K562 (cell line): ENCODE measurements around the gene STC2. TPM values are rescaled to one million over a fixed set of nuclear protein-coding genes. Genes with fewer than 3 reads are reported as not detected.

Source experiments
- CBFA2T2 ChIP-seq: fragments of 450-650 bp; conservative IDR thresholded peaks from 2 replicates; pipeline ENCODE4 v1.6.1; 2017; ENCODE audit warnings: mild to moderate bottlenecking
- CREB1 ChIP-seq, 2 experiments: sonication (generic) in 1 of 2; formaldehyde crosslinking in 1 of 2; IDR thresholded peaks; 2 replicates each; pipeline versions ENCODE4 v1.6.1 to v1.8.0; 2012 to 2022; ENCODE audit warnings: inconsistent platforms in 1 of 2, mild to moderate bottlenecking in 1 of 2, missing genetic modification reagents in 1 of 2, moderate library complexity in 1 of 2
- HDGF ChIP-seq: fragments of 450-650 bp; IDR thresholded peaks from 2 replicates; pipeline ENCODE4 v1.6.1; 2016
- HNRNPLL ChIP-seq: fragments of 200-400 bp; formaldehyde crosslinking; IDR thresholded peaks from 2 replicates; pipeline ENCODE4 v1.6.1; 2017; ENCODE audit warnings: low read length, low read depth, mild to moderate bottlenecking; ENCODE audit not compliant: poor library complexity, severe bottlenecking
- MIER1 ChIP-seq: fragments of 450-650 bp; IDR thresholded peaks from 2 replicates; pipeline ENCODE4 v1.6.1; 2016; ENCODE audit warnings: antibody characterized with exemption, mild to moderate bottlenecking, low read depth
- NEUROD1 ChIP-seq: fragments of 150-350 bp; IDR thresholded peaks from 2 replicates; pipeline ENCODE4 v1.6.1; 2014; ENCODE audit warnings: borderline replicate concordance, low read length, low read depth; ENCODE audit not compliant: partially characterized antibody
- RAD21 ChIP-seq, 2 experiments: fragments of 250-450 bp in 1 of 2; fragments of 450-650 bp in 1 of 2; sonication (Bioruptor Pico) in 1 of 2; formaldehyde crosslinking in 1 of 2; IDR thresholded peaks in 1 of 2; conservative IDR thresholded peaks in 1 of 2; 2 replicates each; pipeline versions ENCODE4 v1.4.0 to v1.8.0; 2020 to 2022; ENCODE audit warnings: mild to moderate bottlenecking in 2 of 2, moderate library complexity in 1 of 2
- RAD51 ChIP-seq: fragments of 450-650 bp; IDR thresholded peaks from 2 replicates; pipeline ENCODE4 v1.7.1; 2016; ENCODE audit warnings: low read depth, mild to moderate bottlenecking, borderline replicate concordance
- RBM14 ChIP-seq: fragments of 200-400 bp; formaldehyde crosslinking; IDR thresholded peaks from 2 replicates; pipeline ENCODE4 v1.6.1; 2018; ENCODE audit warnings: low read depth, mild to moderate bottlenecking, low read length, moderate library complexity, borderline replicate concordance; ENCODE audit not compliant: insufficient read depth
- ZNF76 ChIP-seq: fragments of 250-450 bp; sonication (Bioruptor Pico); IDR thresholded peaks from 2 replicates; pipeline ENCODE4 v1.4.0; 2020; ENCODE audit warnings: mild to moderate bottlenecking, moderate library complexity, borderline replicate concordance
- polyA plus RNA-seq, 8 experiments: library from polyadenylated mRNA; depleted of rRNA in 4 of 8; stranded (reverse) in 5 of 8; unstranded in 3 of 8; fragments of >200 nt; fragmentation: Nextera tagmentation in 2 of 8; fragmentation: Illumina TruSeq in 1 of 8; extraction: Ambion mirVana in 2 of 8; extraction: Trizol in 1 of 8; gene quantifications; 2 replicates each; pipeline versions ENCODE4 v1.2.1 to v1.2.3, GENCODE V29; 2011 to 2014; ENCODE audit warnings: inconsistent platforms in 1 of 8, missing spikeins in 1 of 8
- total RNA-seq, 7 experiments: library from RNA; depleted of rRNA in 6 of 7; stranded (reverse); fragments of >200 nt in 6 of 7; fragmentation: Illumina TruSeq in 2 of 7; extraction: Trizol in 2 of 7; gene quantifications; 2 replicates each; pipeline versions ENCODE4 v1.2.1 to v1.2.3, GENCODE V29; 2011 to 2021; ENCODE audit warnings: low replicate concordance in 1 of 7
- TF ChIP-seq, protein P1 (sequence below): fragments of 450-650 bp; IDR thresholded peaks from 2 replicates; pipeline ENCODE4 v1.6.1; 2016; ENCODE audit warnings: low read depth
- TF ChIP-seq, protein P2 (sequence below), 2 experiments: fragments of 200-800 bp in 1 of 2; sonication (Bioruptor generic) in 1 of 2; sonication (generic) in 1 of 2; formaldehyde crosslinking in 1 of 2; IDR thresholded peaks in 1 of 2; conservative IDR thresholded peaks in 1 of 2; 2 replicates each; pipeline versions ENCODE4 v1.5.0 to v1.6.1; 2016 to 2020; ENCODE audit warnings: missing compliant biosample characterization in 1 of 2, missing genetic modification characterization in 1 of 2, missing genetic modification reagents in 1 of 2
- TF ChIP-seq, protein P3 (sequence below): fragments of 250-450 bp; sonication (Bioruptor Pico); IDR thresholded peaks from 2 replicates; pipeline ENCODE4 v1.5.0; 2020; ENCODE audit warnings: mild to moderate bottlenecking

STC2 gene
- total and polyA plus RNA-seq, 9 of the 15 experiments (the other 6 are each of a cell fraction or from before 2014, with no cell fraction given): 0.62 to 31.7 (median 7.4) TPM

DNA sequence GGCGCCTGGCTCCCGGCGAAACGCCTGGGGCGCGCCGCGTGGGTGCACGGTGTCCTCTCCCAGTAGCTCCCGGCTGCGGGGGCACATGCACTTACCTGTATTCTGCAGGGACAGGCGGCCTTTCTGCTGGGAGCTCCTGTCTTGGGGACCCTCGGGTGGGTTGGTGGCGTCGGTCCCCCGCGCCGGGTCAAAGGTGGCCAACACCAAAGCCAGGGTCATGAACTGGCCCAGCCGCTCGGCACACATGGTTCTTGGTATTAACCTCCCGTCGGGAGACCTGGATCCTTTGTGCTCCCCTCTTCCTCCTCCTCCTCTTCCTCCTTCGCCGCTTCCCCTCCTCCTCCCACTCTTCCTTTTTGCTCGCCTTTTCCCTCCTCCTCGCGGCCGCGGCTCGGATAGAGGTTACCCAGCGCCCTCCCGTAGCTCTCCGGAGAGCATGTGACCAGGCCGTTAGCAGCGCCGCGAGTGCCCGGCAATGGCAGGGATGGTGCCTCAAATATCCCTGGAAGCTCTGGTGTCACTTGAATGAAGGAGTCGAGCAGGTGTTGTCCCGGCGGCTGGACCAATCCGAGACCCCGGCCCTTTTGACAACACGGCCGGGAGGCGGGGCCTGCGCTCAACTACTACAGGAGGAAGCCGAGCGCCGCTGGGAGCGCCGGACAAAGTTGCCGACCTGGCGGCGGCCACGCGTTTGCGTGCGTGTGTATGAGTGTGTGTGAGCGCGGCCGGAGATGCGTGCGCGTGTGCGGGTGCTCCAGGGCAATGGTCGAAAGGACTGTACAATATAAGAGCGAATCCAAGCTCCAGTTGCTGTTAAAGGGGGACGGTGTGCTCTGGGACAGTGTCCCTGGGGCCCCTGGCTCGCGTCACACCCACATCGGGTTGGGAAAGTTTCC is at the start of gene STC2 (continued):
- no peak for TF ChIP-seq RAD21 (CRISPR knock-in tag; conservative IDR thresholded peaks at IDR 0.05 in 1 of 2, IDR thresholded peaks at IDR 0.05 in 1 of 2)
- no peak for TF ChIP-seq ZNF76 (CRISPR knock-in tag)
- TF ChIP-seq RBM14: no peak
- no peak for TF ChIP-seq CREB1 (IDR thresholded peaks at IDR 0.05)
- TF ChIP-seq CREB1 (CRISPR knock-in tag; IDR thresholded peaks at IDR 0.05): peak; percentile 50; the same call in 1 of the 2 replicates
- TF ChIP-seq, protein P1, sequence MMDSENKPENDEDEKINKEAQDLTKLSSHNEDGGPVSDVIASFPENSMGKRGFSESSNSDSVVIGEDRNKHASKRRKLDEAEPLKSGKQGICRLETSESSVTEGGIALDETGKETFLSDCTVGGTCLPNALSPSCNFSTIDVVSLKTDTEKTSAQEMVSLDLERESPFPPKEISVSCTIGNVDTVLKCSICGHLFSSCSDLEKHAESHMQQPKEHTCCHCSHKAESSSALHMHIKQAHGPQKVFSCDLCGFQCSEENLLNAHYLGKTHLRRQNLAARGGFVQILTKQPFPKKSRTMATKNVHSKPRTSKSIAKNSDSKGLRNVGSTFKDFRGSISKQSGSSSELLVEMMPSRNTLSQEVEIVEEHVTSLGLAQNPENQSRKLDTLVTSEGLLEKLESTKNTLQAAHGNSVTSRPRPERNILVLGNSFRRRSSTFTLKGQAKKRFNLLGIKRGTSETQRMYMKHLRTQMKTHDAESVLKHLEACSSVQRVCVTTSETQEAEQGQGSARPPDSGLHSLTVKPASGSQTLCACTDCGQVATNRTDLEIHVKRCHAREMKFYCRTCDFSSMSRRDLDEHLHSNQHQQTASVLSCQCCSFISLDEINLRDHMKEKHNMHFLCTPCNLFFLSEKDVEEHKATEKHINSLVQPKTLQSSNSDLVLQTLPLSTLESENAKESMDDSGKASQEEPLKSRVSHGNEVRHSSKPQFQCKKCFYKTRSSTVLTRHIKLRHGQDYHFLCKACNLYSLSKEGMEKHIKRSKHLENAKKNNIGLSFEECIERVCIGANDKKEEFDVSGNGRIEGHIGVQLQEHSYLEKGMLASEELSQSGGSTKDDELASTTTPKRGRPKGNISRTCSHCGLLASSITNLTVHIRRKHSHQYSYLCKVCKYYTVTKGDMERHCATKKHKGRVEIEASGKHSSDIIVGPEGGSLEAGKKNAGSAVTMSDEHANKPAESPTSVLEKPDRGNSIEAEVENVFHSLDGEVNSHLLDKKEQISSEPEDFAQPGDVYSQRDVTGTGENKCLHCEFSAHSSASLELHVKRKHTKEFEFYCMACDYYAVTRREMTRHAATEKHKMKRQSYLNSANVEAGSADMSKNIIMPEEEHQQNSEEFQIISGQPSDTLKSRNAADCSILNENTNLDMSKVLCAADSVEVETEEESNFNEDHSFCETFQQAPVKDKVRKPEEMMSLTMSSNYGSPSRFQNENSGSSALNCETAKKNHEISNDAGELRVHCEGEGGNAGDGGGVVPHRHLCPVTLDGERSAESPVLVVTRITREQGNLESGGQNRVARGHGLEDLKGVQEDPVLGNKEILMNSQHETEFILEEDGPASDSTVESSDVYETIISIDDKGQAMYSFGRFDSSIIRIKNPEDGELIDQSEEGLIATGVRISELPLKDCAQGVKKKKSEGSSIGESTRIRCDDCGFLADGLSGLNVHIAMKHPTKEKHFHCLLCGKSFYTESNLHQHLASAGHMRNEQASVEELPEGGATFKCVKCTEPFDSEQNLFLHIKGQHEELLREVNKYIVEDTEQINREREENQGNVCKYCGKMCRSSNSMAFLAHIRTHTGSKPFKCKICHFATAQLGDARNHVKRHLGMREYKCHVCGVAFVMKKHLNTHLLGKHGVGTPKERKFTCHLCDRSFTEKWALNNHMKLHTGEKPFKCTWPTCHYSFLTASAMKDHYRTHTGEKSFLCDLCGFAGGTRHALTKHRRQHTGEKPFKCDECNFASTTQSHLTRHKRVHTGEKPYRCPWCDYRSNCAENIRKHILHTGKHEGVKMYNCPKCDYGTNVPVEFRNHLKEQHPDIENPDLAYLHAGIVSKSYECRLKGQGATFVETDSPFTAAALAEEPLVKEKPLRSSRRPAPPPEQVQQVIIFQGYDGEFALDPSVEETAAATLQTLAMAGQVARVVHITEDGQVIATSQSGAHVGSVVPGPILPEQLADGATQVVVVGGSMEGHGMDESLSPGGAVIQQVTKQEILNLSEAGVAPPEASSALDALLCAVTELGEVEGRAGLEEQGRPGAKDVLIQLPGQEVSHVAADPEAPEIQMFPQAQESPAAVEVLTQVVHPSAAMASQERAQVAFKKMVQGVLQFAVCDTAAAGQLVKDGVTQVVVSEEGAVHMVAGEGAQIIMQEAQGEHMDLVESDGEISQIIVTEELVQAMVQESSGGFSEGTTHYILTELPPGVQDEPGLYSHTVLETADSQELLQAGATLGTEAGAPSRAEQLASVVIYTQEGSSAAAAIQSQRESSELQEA: peak; percentile 84
- TF ChIP-seq MIER1: no peak
- no peak for TF ChIP-seq NEUROD1
- TF ChIP-seq, protein P2, sequence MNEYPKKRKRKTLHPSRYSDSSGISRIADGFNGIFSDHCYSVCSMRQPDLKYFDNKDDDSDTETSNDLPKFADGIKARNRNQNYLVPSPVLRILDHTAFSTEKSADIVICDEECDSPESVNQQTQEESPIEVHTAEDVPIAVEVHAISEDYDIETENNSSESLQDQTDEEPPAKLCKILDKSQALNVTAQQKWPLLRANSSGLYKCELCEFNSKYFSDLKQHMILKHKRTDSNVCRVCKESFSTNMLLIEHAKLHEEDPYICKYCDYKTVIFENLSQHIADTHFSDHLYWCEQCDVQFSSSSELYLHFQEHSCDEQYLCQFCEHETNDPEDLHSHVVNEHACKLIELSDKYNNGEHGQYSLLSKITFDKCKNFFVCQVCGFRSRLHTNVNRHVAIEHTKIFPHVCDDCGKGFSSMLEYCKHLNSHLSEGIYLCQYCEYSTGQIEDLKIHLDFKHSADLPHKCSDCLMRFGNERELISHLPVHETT (CRISPR knock-in tag; conservative IDR thresholded peaks at IDR 0.05 in 1 of 2, IDR thresholded peaks at IDR 0.05 in 1 of 2): no peak
- TF ChIP-seq HDGF: no peak
- TF ChIP-seq, protein P3, sequence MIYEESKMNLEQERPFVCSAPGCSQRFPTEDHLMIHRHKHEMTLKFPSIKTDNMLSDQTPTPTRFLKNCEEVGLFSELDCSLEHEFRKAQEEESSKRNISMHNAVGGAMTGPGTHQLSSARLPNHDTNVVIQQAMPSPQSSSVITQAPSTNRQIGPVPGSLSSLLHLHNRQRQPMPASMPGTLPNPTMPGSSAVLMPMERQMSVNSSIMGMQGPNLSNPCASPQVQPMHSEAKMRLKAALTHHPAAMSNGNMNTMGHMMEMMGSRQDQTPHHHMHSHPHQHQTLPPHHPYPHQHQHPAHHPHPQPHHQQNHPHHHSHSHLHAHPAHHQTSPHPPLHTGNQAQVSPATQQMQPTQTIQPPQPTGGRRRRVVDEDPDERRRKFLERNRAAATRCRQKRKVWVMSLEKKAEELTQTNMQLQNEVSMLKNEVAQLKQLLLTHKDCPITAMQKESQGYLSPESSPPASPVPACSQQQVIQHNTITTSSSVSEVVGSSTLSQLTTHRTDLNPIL (CRISPR knock-in tag): no peak
- TF ChIP-seq CBFA2T2: no peak
- peak; percentile 75 for TF ChIP-seq HNRNPLL
- TF ChIP-seq RAD51: peak; percentile 70; the same call in 1 of the 2 replicates
